A549 (cell line): ENCODE measurements around the gene RADX. TPM values are rescaled to one million over a fixed set of nuclear protein-coding genes. Genes with fewer than 3 reads are reported as not detected.

ENCODE experiments used
- ATAC-seq, 2 experiments: fragments of 200-7000 bp in 1 of 2; fragments of >200 bp in 1 of 2; cut with Nextera tagmentation in 1 of 2; cut with Tn5 transposase in 1 of 2; 3 replicates each; pipeline versions ENCODE4 v1.8.0 to v1.9.1; 2018 to 2020; ENCODE audit warnings: mild to moderate bottlenecking in 1 of 2, moderate library complexity in 1 of 2
- CTCF ChIA-PET: fragments of 300-600 bp; sonication (Branson Sonifier 250); formaldehyde crosslinking; extraction: SDS; loops from one replicate; lab custom pipeline; 2021; ENCODE audit warnings: antibody characterized with exemption, inconsistent platforms; lab: Yijun Ruan, JAX
- POLR2A ChIA-PET: fragments of 350-600 bp; formaldehyde crosslinking; extraction: SDS; loops from one replicate; lab custom pipeline; 2021; ENCODE audit warnings: antibody characterized with exemption, inconsistent platforms; lab: Yijun Ruan, JAX
- DNase-seq, 2 experiments: peaks; one replicate each; pipeline versions ENCODE4 v3.0.0 to v3.0.0-alpha.2; 2011 to 2016; ENCODE audit warnings: low read depth in 1 of 2, low spot score in 1 of 2
- FAIRE-seq: peaks from 2 replicates; lab custom pipeline; 2011; peaks lifted over from hg19 to GRCh38; lab: Jason Lieb, UNC
- H3K27ac ChIP-seq, 2 experiments: fragments of >200 bp; sonication (Bioruptor Twin); formaldehyde crosslinking; 3 replicates each; pipeline ENCODE4 v1.5.1; 2016 to 2017
- H3K4me1 ChIP-seq: fragments of >200 bp; sonication (Bioruptor Twin); formaldehyde crosslinking; 3 replicates; pipeline ENCODE4 v1.6.1; 2016
- H3K4me2 ChIP-seq: fragments of >200 bp; sonication (Bioruptor Twin); formaldehyde crosslinking; 3 replicates; pipeline ENCODE4 v1.6.1; 2016
- H3K4me3 ChIP-seq: fragments of >200 bp; sonication (Bioruptor Twin); formaldehyde crosslinking; 3 replicates; pipeline ENCODE4 v1.5.1; 2016
- H3K9me3 ChIP-seq: fragments of >200 bp; sonication (Bioruptor Twin); formaldehyde crosslinking; 3 replicates; pipeline ENCODE4 v1.6.1; 2016
- BHLHE40 ChIP-seq: IDR thresholded peaks from 2 replicates; pipeline ENCODE4 v1.6.1; 2012; ENCODE audit warnings: low read depth, low read length, inconsistent platforms
- EHMT2 ChIP-seq: fragments of 200-600 bp; sonication (generic); IDR thresholded peaks from 2 replicates; pipeline ENCODE4 v1.6.1; 2016; ENCODE audit warnings: antibody characterized with exemption, low read depth, mild to moderate bottlenecking, moderate library complexity
- EP300 ChIP-seq, 2 experiments: fragments of >200 bp; sonication (Bioruptor Twin); formaldehyde crosslinking; IDR thresholded peaks; 2 replicates in 1 of 2; 3 replicates in 1 of 2; pipeline ENCODE4 v1.6.1; 2016 to 2017
- ESRRA ChIP-seq: fragments of 150-350 bp; IDR thresholded peaks from 2 replicates; pipeline ENCODE4 v1.6.1; 2014; ENCODE audit warnings: mild to moderate bottlenecking, low read length, borderline replicate concordance
- FOSB ChIP-seq: fragments of 250-450 bp; sonication (Bioruptor Pico); IDR thresholded peaks from 2 replicates; pipeline ENCODE4 v1.5.0; 2020; ENCODE audit warnings: mild to moderate bottlenecking, moderate library complexity
- HDAC2 ChIP-seq: fragments of 200-600 bp; sonication (generic); IDR thresholded peaks from 2 replicates; pipeline ENCODE4 v1.6.1; 2016
- HOXB5 ChIP-seq: fragments of 250-450 bp; sonication (Bioruptor Pico); IDR thresholded peaks from 2 replicates; pipeline ENCODE4 v1.5.0; 2020; ENCODE audit warnings: mild to moderate bottlenecking, moderate library complexity
- JUNB ChIP-seq: fragments of >200 bp; sonication (Bioruptor Twin); formaldehyde crosslinking; IDR thresholded peaks from 2 replicates; pipeline ENCODE4 v1.6.1; 2016
- KDM1A ChIP-seq: fragments of 200-600 bp; sonication (generic); IDR thresholded peaks from 2 replicates; pipeline ENCODE4 v1.6.1; 2016; ENCODE audit warnings: low read depth, mild to moderate bottlenecking
- KDM5A ChIP-seq: fragments of 200-600 bp; sonication (generic); IDR thresholded peaks from 2 replicates; pipeline ENCODE4 v1.6.1; 2016; ENCODE audit warnings: antibody characterized with exemption, mild to moderate bottlenecking
- MAZ ChIP-seq: fragments of 150-350 bp; IDR thresholded peaks from 2 replicates; pipeline ENCODE4 v1.6.1; 2014; ENCODE audit warnings: antibody characterized with exemption, low read depth, low read length, borderline replicate concordance
- NPAS2 ChIP-seq: fragments of 250-450 bp; sonication (Bioruptor Pico); IDR thresholded peaks from 2 replicates; pipeline ENCODE4 v1.8.0; 2022; ENCODE audit warnings: mild to moderate bottlenecking, moderate library complexity, borderline replicate concordance
- RAD21 ChIP-seq, 2 experiments: fragments of >200 bp in 1 of 2; sonication (Bioruptor Twin) in 1 of 2; formaldehyde crosslinking in 1 of 2; IDR thresholded peaks in 1 of 2; conservative IDR thresholded peaks in 1 of 2; 2 replicates in 1 of 2; 3 replicates in 1 of 2; pipeline ENCODE4 v1.6.1; 2012 to 2018; ENCODE audit warnings: inconsistent platforms in 1 of 2
- RARB ChIP-seq: fragments of 250-450 bp; sonication (Bioruptor Pico); IDR thresholded peaks from 2 replicates; pipeline ENCODE4 v1.8.0; 2021; ENCODE audit warnings: mild to moderate bottlenecking, moderate library complexity
- RFX5 ChIP-seq: fragments of 450-650 bp; IDR thresholded peaks from 2 replicates; pipeline ENCODE4 v1.7.1; 2014; ENCODE audit warnings: antibody characterized with exemption, mild to moderate bottlenecking, moderate library complexity
- SREBF2 ChIP-seq: fragments of 450-650 bp; IDR thresholded peaks from 2 replicates; pipeline ENCODE4 v1.6.1; 2014; ENCODE audit warnings: mild to moderate bottlenecking, moderate library complexity
- WGBS: methylation state at CpG from one replicate; pipeline ENCODE4 v1.1.6; 2017; ENCODE audit errors: missing lambda C conversion rate; 5-methylcytosine and 5-hydroxymethylcytosine counted together
- polyA plus RNA-seq, 4 experiments: library from polyadenylated mRNA; depleted of rRNA in 3 of 4; stranded (reverse); fragments of >200 nt; fragmentation: RNase III in 1 of 4; extraction: RNeasy Plus Mini Kit Qiagen cat#74134 plus additional on column Dnase treatment in 1 of 4; gene quantifications; 2 replicates in 3 of 4; 3 replicates in 1 of 4; pipeline ENCODE4 v1.2.3, GENCODE V29; 2011 to 2017
- TF ChIP-seq, protein P1 (sequence below): fragments of 200-600 bp; sonication (generic); IDR thresholded peaks from 2 replicates; pipeline ENCODE4 v1.6.1; 2016; ENCODE audit warnings: antibody characterized with exemption, mild to moderate bottlenecking, moderate library complexity
- TF ChIP-seq, protein P2 (sequence below): fragments of 450-650 bp; IDR thresholded peaks from 2 replicates; pipeline ENCODE4 v1.6.1; 2014; ENCODE audit warnings: antibody characterized with exemption

The RADX gene
- polyA plus RNA-seq, 2 of the 4 experiments (the other 2 are of a cell fraction), result 0.12 to 0.25 TPM

DNA sequence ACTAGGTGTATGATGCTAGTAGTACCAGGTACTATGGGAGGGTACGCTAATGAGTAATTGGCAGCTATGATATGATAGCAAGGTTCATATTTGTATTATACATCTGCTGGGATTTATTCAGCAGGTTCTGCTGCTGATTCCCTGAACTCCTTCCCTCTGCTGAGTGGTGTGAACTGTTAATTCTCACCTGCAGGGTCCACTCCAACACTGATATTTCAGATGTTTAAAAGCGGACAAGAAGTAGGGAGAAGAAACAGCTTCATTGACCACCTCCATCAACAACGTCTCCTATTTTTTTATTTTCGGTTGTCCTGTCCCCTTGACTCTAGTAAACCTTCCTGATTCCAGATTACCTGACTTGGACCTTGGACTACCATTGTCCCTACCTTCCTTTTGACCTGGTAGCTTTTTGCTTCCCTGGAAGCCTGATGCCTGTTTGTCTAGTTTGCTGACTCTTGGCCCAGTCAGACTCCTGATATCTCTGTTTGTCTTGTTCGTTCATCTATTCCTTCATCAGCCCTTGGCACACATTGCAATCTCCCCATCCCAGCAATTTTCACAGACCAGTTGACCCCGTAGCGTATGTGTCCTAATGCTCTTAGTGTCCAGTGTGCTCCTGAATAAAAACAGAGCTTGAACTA lies 80.8 kb downstream of the RADX start:
- ATAC-seq (no peak), DNase-seq (no peak), FAIRE-seq (peak; percentile 88)
- Histone ChIP-seq H3K27ac (no peak overlapping the region), H3K4me1 (no peaks in the 10 kb centered on the region), H3K4me2 (no peak overlapping the region), H3K4me3 (no peak overlapping the region), H3K9me3 (no peaks in the 10 kb centered on the region)
- CTCF ChIA-PET, result interaction anchor here (0.7 to 1.0 kb wide), 2 partner anchors 61 to 905 kb away, joined by 3 to 4 read pairs; no protein-coding TSS in a partner anchor
- TF ChIP-seq HOXB5 (CRISPR knock-in tag), result no peak
- TF ChIP-seq RARB (CRISPR knock-in tag), result no peak
- no peak for TF ChIP-seq JUNB
- no peak for TF ChIP-seq NPAS2 (CRISPR knock-in tag)
- TF ChIP-seq, protein P1, sequence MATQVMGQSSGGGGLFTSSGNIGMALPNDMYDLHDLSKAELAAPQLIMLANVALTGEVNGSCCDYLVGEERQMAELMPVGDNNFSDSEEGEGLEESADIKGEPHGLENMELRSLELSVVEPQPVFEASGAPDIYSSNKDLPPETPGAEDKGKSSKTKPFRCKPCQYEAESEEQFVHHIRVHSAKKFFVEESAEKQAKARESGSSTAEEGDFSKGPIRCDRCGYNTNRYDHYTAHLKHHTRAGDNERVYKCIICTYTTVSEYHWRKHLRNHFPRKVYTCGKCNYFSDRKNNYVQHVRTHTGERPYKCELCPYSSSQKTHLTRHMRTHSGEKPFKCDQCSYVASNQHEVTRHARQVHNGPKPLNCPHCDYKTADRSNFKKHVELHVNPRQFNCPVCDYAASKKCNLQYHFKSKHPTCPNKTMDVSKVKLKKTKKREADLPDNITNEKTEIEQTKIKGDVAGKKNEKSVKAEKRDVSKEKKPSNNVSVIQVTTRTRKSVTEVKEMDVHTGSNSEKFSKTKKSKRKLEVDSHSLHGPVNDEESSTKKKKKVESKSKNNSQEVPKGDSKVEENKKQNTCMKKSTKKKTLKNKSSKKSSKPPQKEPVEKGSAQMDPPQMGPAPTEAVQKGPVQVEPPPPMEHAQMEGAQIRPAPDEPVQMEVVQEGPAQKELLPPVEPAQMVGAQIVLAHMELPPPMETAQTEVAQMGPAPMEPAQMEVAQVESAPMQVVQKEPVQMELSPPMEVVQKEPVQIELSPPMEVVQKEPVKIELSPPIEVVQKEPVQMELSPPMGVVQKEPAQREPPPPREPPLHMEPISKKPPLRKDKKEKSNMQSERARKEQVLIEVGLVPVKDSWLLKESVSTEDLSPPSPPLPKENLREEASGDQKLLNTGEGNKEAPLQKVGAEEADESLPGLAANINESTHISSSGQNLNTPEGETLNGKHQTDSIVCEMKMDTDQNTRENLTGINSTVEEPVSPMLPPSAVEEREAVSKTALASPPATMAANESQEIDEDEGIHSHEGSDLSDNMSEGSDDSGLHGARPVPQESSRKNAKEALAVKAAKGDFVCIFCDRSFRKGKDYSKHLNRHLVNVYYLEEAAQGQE, result no peak
- POLR2A ChIA-PET, result no interaction called here
- WGBS, result 44% methylated on average over 7 of the region's 7 CpGs

DNA sequence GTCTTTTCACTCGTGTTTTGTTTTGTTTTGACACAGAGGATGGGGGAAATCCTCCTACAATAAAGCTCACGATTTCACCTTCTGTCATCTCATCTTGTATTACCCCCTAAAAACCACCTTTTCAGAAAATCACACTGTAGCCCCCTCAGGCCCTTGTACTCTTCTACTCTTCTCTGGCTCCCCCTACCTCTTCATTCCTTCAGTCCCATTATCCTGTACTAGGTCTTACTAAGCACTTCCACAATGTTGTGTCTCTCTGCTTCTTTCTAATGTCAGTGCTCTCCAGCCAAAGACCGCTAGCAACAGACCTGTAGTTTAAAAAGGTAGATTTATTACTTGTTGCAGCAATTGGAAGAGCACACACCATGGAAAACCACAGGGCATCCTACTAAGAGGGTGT lies 84.7 kb downstream of the RADX start:
- DNase-seq, result no peak
- no peaks in the 10 kb centered on the region for H3K9me3 ChIP-seq
- TF ChIP-seq SREBF2 (no peak), FOSB (CRISPR knock-in tag) (no peak), KDM1A (no peak), RAD21 (conservative IDR thresholded peaks at IDR 0.05 in 1 of 2, IDR thresholded peaks at IDR 0.05 in 1 of 2) (no peak), ESRRA (no peak)
- CTCF ChIA-PET, result interaction anchor here (1.4 kb wide), 1 partner anchor 16 kb away, joined by 3 read pairs; no protein-coding TSS in a partner anchor
- no peaks in the 10 kb centered on the region for H3K4me1 ChIP-seq
- ATAC-seq, result no peak
- H3K27ac ChIP-seq, result no peak overlapping the region
- peak; percentile 94 for FAIRE-seq
- 46% methylated on average over 3 of the region's 3 CpGs for WGBS
- POLR2A ChIA-PET, result no interaction called here
- no peak overlapping the region for H3K4me3 ChIP-seq
- H3K4me2 ChIP-seq, result no peak overlapping the region

DNA sequence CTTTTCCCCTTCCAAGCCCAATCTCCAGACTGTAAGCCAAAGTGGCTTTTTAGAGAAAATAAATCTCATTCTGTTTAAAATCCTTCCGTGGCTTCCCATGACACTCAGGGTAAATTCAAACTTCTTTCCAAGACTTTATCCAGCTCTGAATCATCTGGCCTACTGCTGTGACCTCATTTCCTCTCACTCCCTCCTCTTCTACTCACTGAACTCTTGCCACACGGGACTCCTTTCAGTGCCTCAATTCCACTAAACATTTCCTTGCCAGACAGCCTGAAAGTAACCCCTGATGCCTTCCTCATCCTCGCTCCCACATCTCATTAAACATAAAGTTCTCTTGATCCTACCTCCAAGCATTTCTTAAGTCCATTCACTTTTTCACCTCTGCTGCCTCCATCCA lies 86.9 kb downstream of the RADX start:
- Histone ChIP-seq H3K27ac (no peak overlapping the region), H3K9me3 (no peaks in the 10 kb centered on the region), H3K4me2 (no peak overlapping the region), H3K4me1 (no peaks in the 10 kb centered on the region), H3K4me3 (no peak overlapping the region)
- POLR2A ChIA-PET, result no interaction called here
- FAIRE-seq (no peak), ATAC-seq (no peak), DNase-seq (no peak)
- WGBS, result 56% methylated on average over 3 of the region's 3 CpGs
- CTCF ChIA-PET, result no interaction called here
- TF ChIP-seq JUNB, result no peak
- TF ChIP-seq KDM1A, result no peak
- no peak for TF ChIP-seq EHMT2
- TF ChIP-seq KDM5A, result no peak
- TF ChIP-seq, protein P2, sequence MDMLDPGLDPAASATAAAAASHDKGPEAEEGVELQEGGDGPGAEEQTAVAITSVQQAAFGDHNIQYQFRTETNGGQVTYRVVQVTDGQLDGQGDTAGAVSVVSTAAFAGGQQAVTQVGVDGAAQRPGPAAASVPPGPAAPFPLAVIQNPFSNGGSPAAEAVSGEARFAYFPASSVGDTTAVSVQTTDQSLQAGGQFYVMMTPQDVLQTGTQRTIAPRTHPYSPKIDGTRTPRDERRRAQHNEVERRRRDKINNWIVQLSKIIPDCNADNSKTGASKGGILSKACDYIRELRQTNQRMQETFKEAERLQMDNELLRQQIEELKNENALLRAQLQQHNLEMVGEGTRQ, result no peak
- no peak for TF ChIP-seq HDAC2
- no peak for TF ChIP-seq RFX5
- no peak for TF ChIP-seq MAZ
- TF ChIP-seq BHLHE40, result no peak
- TF ChIP-seq EP300 (IDR thresholded peaks at IDR 0.05), result no peak
